Psoas muscle (tissue), 8 donors: ENCODE data around the gene KRTAP12-2. TPM values are rescaled to one million over a fixed set of nuclear protein-coding genes. Genes with fewer than 3 reads are reported as not detected.
"Not testable (repeated sequence)": the region's sequence is repeated elsewhere in the genome, so short reads cannot be mapped to it uniquely, and the experiment has no call there.

Source experiments
- ATAC-seq, 4 donors: fragments of 200-7000 bp; cut with Tn5 transposase; one replicate each; pipeline ENCODE4 v1.9.1; 2020; ENCODE audit warnings: moderate library complexity in 3 of 4, mild to moderate bottlenecking in 2 of 4
- DNase-seq, 2 donors: peaks; one replicate each; pipeline ENCODE4 v3.0.0-alpha.2; 2020
- H3K27ac ChIP-seq: fragments of 200-600 bp; one replicate; pipeline ENCODE4 v1.8.0; 2022
- H3K27me3 ChIP-seq, 3 donors: fragments of 200-600 bp in 1 of 3; one replicate each; pipeline versions ENCODE4 v1.6.1 to v1.8.0; 2013 to 2022; ENCODE audit warnings: low read length in 2 of 3, mild to moderate bottlenecking in 2 of 3, moderate library complexity in 1 of 3; ENCODE audit not compliant: insufficient read depth in 3 of 3
- H3K36me3 ChIP-seq, 2 donors: fragments of 200-600 bp in 1 of 2; one replicate each; pipeline versions ENCODE4 v1.6.1 to v1.8.0; 2013 to 2022; ENCODE audit warnings: low read depth in 1 of 2, mild to moderate bottlenecking in 1 of 2, moderate library complexity in 1 of 2; ENCODE audit not compliant: insufficient read depth in 1 of 2
- H3K4me1 ChIP-seq: fragments of 200-600 bp; one replicate; pipeline ENCODE4 v1.8.0; 2022
- H3K4me3 ChIP-seq: fragments of 200-600 bp; one replicate; pipeline ENCODE4 v1.8.0; 2022; ENCODE audit warnings: mild to moderate bottlenecking
- H3K9me3 ChIP-seq: fragments of 200-600 bp; one replicate; pipeline ENCODE4 v1.8.0; 2022
- WGBS, 3 donors: extraction: QIAGEN DNeasy Blood & Tissue Kit; methylation state at CpG; one replicate each; pipeline versions ENCODE4 v1.1.6 to v1.1.7; 2013; 5-methylcytosine and 5-hydroxymethylcytosine counted together
- intact Hi-C, 2 donors: fragments of 100-400 bp; cut with DNase I; formaldehyde crosslinking; loops; one replicate each; pipeline versions ENCODE4 v1.11.0 to v1.14.2; 2022
- polyA plus RNA-seq, 3 donors: library from polyadenylated mRNA; stranded (reverse); fragments of 200-250 nt; gene quantifications; one replicate each; pipeline ENCODE4 v1.2.3, GENCODE V29; 2013
- total RNA-seq, 4 donors: library from RNA; stranded (reverse); fragmentation: NEBNext Ultra II Directional in 2 of 4; extraction: Animal tissue kit (Norgen Biotek cat#: 25700) in 2 of 4; gene quantifications; one replicate each; pipeline versions ENCODE4 v1.2.1 to v1.2.4, GENCODE V29; 2021 to 2023
- TF ChIP-seq, protein P1 (sequence below): fragments of 200-600 bp; IDR thresholded peaks from one replicate; pipeline ENCODE4 v1.8.0; 2022; ENCODE audit warnings: antibody characterized with exemption
- donor health status: healthy with polysubstance abuse.
- donor health status: DM: no; HTN: no; CAD: no; lungs with moderate emphysema.
- donor health status: Bipolar disorder and iron deficiency.
- donor health status: healthy.
- donor health status: DM: yes; HTN: yes; CAD: no.
- donor health status: DM: no; HTN: no; CAD: no.
- donor health status: DM: no; HTN: no; CAD: no.
- donor health status: DM: yes; HTN: yes; CAD: no.

The KRTAP12-2 gene
- total and polyA plus RNA-seq, 7 donors, result not detected

DNA sequence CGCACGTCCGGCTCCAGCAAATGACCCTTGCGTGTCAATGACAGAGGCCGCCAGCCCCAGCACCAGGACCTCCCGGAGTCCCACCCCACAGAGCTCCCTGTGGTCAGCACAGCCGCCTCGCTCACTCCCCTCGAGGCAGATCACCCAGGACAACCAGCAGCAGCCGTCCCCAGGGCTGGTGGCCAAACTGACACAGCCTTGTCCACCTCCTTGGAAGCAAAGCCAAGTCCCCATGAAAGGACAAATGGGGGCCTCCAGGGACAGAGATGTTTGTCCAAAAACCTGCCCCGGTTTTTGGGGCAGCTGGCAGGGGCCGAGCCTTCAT lies 27.4 kb downstream of the KRTAP12-2 start:
- peaks cover under 1% of the 10 kb centered on the region for H3K9me3 ChIP-seq
- H3K27me3 ChIP-seq, result peaks cover 0 to 28% (median 16%) of the 10 kb centered on the region in 3 donors
- H3K4me1 ChIP-seq, result no peaks in the 10 kb centered on the region
- intact Hi-C loops, result no loop called here
- no peak overlapping the region for H3K27ac ChIP-seq
- 49 to 57% (median 55%) methylated on average over 12 of the region's 12 CpGs for WGBS, 3 donors
- ATAC-seq (no peak), DNase-seq (no peak)
- TF ChIP-seq, protein P1, sequence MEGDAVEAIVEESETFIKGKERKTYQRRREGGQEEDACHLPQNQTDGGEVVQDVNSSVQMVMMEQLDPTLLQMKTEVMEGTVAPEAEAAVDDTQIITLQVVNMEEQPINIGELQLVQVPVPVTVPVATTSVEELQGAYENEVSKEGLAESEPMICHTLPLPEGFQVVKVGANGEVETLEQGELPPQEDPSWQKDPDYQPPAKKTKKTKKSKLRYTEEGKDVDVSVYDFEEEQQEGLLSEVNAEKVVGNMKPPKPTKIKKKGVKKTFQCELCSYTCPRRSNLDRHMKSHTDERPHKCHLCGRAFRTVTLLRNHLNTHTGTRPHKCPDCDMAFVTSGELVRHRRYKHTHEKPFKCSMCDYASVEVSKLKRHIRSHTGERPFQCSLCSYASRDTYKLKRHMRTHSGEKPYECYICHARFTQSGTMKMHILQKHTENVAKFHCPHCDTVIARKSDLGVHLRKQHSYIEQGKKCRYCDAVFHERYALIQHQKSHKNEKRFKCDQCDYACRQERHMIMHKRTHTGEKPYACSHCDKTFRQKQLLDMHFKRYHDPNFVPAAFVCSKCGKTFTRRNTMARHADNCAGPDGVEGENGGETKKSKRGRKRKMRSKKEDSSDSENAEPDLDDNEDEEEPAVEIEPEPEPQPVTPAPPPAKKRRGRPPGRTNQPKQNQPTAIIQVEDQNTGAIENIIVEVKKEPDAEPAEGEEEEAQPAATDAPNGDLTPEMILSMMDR, result no peak
- H3K36me3 ChIP-seq, result no peaks in the 10 kb centered on the region
- H3K4me3 ChIP-seq, result no peak overlapping the region

DNA sequence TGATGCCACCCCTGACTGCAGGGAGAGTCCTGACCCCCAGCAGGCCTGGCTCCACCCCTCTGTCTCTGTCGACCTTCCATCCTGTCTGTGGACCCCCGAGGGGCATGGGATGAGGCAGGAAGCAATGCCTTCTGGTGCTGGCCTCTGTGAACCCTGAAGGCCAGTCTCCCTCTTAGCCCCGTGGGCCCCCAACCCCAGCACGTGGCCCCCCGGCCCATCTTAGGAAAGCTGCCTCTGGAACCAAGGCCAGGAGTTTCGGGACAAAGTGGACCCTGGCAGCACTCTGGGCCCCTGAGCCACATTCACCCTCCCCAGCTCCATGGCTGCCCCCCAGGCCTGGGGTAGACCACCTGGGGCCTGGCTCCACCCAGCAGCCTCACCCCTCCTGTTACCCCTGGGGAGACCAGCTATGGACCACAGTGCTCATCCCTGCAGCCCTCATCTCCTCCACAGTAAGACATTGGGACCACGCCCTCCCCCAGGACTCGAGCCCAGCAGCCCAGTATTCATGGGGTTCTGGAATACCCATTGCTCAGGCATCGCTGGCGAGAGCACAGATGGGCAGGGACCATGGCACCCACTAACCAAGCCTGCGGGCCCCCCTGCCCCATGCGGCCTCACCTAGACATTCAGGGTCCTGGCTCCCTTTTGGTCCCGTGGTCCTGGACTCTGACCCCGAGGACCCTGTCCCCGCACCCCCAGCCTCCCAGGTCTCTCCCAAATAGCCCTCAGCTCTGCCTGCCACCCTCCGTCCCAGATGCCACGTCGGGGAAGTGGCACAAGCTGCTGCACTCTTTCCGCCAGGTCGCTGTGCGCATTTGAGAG lies 28.0 kb downstream of the KRTAP12-2 start:
- H3K4me3 ChIP-seq, H3K27ac ChIP-seq, ATAC-seq, H3K4me1 ChIP-seq, H3K9me3 ChIP-seq, H3K36me3 ChIP-seq, DNase-seq, intact Hi-C loops: not testable (repeated sequence)
- H3K27me3 ChIP-seq, result peaks cover 0 to 31% (median 14%) of the 10 kb centered on the region in 3 donors
- 71 to 91% (median 79%) methylated on average over 13 to 21 of the region's 21 CpGs for WGBS, 3 donors

DNA sequence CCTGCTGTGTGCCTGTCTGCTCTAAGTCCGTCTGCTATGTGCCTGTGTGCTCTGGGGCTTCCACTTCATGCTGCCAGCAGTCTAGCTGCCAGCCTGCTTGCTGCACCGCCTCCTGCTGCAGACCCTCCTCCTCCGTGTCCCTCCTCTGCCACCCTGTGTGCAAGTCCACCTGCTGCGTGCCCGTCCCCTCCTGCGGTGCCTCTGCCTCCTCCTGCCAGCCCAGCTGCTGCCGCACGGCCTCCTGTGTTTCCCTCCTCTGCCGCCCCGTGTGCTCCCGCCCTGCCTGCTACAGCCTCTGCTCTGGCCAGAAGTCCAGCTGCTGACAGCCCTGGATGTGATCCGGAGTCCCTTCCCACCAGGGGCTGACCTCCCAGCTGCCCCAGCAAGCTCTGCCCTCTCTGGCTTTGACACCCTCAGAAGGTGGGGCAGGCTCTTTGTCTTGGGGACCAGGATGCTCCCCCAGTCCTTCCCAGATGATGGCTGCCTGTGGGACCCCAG lies 28.8 kb downstream of the KRTAP12-2 start:
- DNase-seq, H3K4me3 ChIP-seq, H3K9me3 ChIP-seq, ATAC-seq, intact Hi-C loops, H3K4me1 ChIP-seq, H3K27ac ChIP-seq, H3K36me3 ChIP-seq: not testable (repeated sequence)
- 17 to 44% (median 25%) methylated on average over 6 to 12 of the region's 12 CpGs for WGBS, 3 donors
- peaks cover 0 to 33% (median 14%) of the 10 kb centered on the region in 3 donors for H3K27me3 ChIP-seq

DNA sequence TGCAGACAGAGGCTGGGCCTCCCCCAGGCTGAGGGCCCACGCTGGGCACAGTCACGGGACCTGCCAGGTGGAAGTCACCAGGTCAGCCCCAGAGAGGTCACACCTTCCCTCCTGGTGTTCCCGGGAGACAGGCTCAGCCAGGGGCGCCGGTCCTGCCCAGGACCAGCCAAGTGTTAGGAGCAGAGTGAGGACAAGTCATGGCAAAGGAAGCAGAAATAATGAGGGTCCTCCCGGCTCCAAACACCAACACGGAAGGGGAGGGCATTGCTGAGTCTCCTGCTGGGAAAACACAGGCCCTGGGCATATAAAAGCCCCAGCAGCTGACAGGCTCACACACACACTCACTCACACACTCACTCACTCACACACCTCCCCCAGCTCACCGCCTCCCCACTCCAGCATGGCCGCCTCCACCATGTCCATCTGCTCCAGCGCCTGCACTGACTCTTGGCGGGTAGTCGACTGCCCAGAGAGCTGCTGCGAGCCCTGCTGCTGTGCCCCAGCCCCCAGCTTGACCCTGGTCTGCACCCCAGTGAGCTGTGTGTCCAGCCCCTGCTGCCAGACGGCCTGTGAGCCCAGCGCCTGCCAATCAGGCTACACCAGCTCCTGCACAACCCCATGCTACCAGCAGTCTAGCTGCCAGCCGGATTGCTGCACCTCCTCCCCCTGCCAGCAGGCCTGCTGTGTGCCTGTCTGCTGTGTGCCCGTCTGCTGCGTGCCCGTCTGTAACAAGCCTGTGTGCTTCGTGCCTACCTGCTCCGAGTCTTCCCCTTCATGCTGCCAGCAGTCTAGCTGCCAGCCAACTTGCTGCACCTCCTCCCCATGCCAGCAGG lies 29.5 kb downstream of the KRTAP12-2 start, which contains the start of gene KRTAP10-10:
Gene KRTAP10-10, plus strand, starts transcription at position 339 of the 833 bp plus-strand sequence. Its CDS starts 62 bp downstream, at position 401.
- H3K9me3 ChIP-seq, result peaks cover 2% of the 10 kb centered on the region
- DNase-seq (no peak), ATAC-seq (no peak)
- H3K27me3 ChIP-seq, result peaks cover 0 to 33% (median 14%) of the 10 kb centered on the region in 3 donors
- intact Hi-C loops, result no loop called here
- no peaks in the 10 kb centered on the region for H3K4me1 ChIP-seq
- H3K36me3 ChIP-seq, result no peaks in the 10 kb centered on the region
- TF ChIP-seq, protein P1, result no peak
- 24 to 38% (median 25%) methylated on average over 14 to 21 of the region's 21 CpGs for WGBS, 3 donors
- H3K27ac ChIP-seq, result no peak within 1 kb of the TSS
- no peak within 1 kb of the TSS for H3K4me3 ChIP-seq

DNA sequence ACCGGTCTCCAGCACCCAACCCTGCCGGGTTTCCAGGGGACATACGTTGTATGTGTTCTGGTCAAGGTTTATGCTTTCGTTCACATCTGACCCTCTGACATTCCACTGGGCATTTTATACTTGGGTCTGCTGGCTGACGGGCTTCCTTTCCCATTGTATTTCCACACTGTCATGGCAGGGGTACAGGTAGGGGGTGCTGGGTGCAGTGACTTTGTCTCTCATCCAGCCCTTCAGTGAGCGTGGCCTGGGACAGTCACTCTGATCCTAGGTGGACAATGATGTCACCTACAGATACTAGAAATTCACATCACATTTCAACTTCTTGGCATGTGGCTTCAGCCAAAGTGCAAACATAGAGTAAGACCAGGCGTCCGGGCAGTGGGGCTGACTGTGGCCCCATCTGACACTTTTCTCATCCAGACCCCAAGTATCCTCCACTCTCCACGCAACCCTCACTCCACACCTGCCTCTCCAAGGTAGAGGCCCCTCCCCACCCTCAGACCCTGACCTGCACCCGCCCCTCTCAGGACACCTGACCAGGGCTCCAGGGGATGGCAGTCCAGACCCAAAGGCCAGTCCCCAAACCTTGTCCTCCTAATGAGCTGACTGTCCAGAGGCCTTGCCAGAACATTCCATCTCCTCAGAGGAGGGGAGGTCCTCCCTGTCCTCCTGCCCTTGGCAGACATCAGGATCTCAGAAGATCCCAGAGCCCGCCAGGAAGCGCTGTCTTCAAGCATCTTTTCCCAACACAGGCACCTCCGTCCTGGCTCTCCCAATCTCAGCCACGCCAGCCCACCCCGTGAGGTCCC lies 30.3 kb downstream of the KRTAP12-2 start:
- H3K4me1 ChIP-seq, result no peaks in the 10 kb centered on the region
- DNase-seq, result no peak
- no peak for ATAC-seq
- H3K9me3 ChIP-seq, result peaks cover 6% of the 10 kb centered on the region
- H3K36me3 ChIP-seq, result no peaks in the 10 kb centered on the region
- H3K4me3 ChIP-seq, result no peak overlapping the region
- WGBS, 3 donors, result 75 to 76% (median 75%) methylated on average over 15 of the region's 15 CpGs
- peaks cover 0 to 33% (median 14%) of the 10 kb centered on the region in 3 donors for H3K27me3 ChIP-seq
- no peak overlapping the region for H3K27ac ChIP-seq
- intact Hi-C loops, result no loop called here
- TF ChIP-seq, protein P1, result no peak
